GM19043 (cell line): ENCODE measurements around the gene STX17.
A peak's percentile ranks its signal among the peaks of the same experiment; 100 is the strongest.
"Not testable (repeated sequence)": the region's sequence is repeated elsewhere in the genome, so short reads cannot be mapped to it uniquely, and the experiment has no call there.

Experiments used
- ATAC-seq: cut with Tn5 transposase; IDR thresholded peaks from one replicate; pipeline ENCODE4 v1.9.1; 2021; ENCODE audit warnings: low read depth; ENCODE audit not compliant: unreplicated experiment

Gene STX17

DNA sequence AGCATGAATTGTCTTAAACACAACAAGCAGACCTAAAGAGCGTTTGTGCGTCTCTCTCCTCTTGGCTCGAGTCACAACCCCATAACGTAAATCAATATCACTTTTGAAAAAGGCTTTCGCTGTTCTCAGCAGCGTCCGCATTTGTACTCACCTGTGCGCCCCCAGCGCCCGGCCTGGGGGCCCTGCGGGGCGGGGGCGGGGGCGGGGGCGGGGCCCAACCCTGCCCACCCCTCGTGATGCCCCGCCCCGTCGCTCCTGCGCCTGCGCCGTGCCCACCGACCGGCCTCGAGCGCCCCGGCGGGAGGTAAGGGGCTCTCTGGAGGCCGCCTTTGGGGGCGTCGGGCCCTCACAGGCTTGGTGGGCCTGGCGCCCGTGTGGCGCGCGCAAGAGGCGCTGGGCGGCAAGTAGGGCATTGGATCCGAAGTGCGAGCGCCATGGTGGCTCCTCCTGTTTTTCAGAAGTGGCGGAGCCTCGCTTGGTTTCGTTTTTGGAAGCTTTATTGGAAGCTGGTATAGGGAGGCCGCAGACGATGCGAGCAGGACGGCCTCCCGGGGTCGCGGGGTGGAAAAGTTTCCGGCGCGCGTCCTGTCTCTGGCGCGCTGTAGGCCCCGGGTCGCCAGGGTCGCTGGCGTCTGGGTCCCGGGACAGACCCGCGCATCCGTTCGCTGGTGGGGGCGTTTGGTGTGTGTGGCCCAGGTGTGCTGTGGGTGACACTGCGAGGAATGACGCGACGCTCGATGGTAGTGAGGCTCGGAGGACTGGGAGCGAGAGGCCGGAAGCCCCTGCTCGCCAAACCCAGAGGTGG lies at the start of gene STX17:
TSS of gene STX17 (plus strand) at position 252 of the 805 bp plus-strand sequence. CDS start 8,586 bp downstream, outside the sequence.
- ATAC-seq: peak; percentile 87

- ATAC-seq: not testable (repeated sequence)
Measured at GRCh38 chr9:99857576-99857975, 48.9 kb upstream of the STX17 start.

- ATAC-seq: no peak
Measured at GRCh38 chr9:99858087-99858486, 48.4 kb upstream of the STX17 start.

GRCh38 chr9:99859243-99859980 lies 47.0 kb upstream of the STX17 start:
- no peak for ATAC-seq

DNA sequence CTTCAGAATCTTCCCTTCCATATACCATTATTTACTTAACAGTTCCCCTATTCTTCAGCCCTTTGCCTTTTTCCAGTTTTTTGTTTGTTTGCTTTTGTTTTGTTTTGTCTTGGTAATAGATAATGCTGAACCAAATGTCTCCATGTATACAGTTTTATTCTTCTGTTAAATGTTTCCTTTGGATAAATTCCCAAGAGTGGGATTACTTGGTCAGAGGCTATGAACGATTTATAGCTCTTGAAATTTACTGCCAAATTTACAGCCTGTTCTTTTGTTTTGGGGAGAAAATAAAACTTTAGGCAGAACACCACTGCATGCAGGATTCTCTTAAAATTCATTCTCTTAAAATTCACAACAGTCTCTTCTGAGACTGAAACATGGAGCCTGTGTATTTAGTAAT lies 46.2 kb upstream of the STX17 start:
- ATAC-seq: no peak

- no peak for ATAC-seq
Measured at GRCh38 chr9:99863955-99864354, 42.5 kb upstream of the STX17 start.

DNA sequence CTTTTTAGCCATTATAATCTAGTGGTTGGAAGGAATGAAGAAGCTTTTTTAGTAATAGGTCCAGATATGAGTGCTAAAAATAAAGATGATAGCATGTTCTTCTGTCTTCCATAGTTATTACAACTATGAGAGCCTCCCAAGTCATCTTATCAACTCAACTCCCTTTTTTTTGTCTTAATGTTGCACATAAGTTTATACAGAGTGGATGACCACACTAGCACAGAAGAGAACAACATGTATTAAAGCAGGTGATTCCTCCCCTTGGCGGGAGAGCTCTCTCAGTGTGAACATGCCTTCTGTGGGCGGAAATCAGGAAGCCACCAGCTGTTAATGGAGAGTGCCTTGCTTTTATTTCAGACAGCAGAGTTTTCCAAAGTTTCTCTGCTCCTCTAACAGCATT lies 40.1 kb upstream of the STX17 start:
- ATAC-seq: no peak

DNA sequence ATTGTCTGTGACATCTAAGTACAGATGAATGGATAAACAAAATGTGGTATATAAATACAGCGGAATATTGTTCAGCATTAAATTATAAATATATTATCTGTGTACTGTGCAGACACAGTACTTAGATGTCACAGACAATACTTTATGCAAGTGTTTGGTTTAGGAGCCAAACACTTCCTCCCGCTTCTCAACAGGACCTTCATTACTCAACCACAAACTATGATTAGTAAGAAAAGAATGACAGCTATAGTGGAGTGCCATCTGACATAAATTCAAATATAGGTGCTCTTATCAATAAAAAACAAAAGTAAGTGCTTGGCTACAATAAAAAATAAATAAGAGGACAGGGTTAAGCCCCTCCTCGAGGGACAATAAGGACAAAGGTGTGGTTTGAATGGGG lies 38.9 kb upstream of the STX17 start:
- ATAC-seq: peak; percentile 12

GRCh38 chr9:99867968-99868367 lies 38.5 kb upstream of the STX17 start:
- ATAC-seq: peak; percentile 55

GRCh38 chr9:99868845-99869244 lies 37.6 kb upstream of the STX17 start:
- peak; percentile 78 for ATAC-seq

DNA sequence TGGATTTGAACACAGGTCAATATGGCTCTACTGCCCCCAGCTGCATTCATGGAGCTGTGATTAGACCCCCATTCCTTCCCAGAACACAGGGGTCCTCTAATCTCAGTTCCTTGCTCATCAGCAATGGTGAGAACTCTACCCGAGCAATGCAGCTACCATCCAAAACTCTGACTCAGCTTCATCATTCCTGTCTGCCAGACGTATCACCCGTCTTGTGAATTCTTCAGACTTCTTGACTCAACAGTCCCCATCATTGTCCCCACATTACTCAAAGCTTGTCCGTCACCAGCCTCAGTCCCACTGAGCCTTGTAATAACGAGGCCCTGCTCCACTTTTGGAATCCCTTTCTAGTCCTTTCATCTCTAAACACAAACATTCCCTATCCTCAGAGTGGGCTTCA lies 36.3 kb upstream of the STX17 start:
- ATAC-seq: no peak

DNA sequence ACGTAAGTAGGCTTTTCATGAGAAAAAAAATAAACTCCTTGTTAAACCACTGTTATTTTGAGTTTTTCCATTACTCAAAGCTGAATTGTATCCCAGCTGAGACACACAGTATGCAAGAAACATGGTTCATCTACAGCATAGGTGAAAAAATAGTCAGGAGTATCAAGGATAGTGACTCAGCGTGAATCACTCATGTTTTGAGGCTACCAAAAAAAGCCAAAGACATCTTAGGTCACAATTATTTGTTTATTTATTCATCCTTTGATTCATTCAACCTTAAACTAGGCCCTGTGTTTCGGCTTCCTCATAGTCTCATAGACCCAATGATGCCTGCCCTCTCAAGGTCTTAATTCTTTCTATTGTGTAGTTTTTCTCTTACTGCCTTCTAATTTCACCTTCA lies 32.9 kb upstream of the STX17 start:
- ATAC-seq: no peak

DNA sequence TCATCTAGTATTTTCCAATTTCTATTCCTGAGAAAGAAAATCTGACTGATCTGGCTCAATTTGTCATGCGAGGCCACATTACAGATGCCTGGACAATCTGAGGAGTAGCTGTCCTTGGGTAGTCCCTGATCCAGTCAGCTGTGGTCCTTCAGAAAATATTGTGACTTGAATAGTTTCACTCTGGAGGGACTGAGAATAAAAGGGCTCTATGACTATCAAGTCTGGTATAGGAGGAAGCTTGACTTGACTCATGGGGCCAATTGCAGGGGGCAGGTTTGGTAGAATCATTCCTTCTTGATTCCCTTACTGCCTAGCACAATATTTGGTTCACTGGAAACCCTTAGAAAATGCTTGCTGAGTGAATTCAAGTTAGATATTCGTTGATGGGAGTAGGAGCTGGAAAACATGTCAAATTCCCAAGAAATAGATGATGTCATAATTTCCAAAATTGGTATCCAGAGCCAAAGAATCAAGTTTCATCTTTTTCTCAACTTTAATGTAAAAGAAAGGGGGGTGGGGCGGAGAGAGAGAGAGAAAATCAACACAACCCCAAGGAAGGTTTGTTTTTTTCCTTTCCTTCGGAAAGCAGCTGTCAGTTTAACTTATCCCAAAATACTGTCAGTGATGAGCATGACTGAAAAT lies 32.4 kb upstream of the STX17 start:
- no peak for ATAC-seq

- no peak for ATAC-seq
Measured at GRCh38 chr9:99876190-99876589, 30.3 kb upstream of the STX17 start.

- no peak for ATAC-seq
Measured at GRCh38 chr9:99878651-99879050, 27.8 kb upstream of the STX17 start.

GRCh38 chr9:99881769-99882168 lies 24.7 kb upstream of the STX17 start:
- ATAC-seq: no peak

GRCh38 chr9:99885747-99886146 lies 20.7 kb upstream of the STX17 start:
- ATAC-seq: no peak

GRCh38 chr9:99889120-99889519 lies 17.3 kb upstream of the STX17 start:
- no peak for ATAC-seq

DNA sequence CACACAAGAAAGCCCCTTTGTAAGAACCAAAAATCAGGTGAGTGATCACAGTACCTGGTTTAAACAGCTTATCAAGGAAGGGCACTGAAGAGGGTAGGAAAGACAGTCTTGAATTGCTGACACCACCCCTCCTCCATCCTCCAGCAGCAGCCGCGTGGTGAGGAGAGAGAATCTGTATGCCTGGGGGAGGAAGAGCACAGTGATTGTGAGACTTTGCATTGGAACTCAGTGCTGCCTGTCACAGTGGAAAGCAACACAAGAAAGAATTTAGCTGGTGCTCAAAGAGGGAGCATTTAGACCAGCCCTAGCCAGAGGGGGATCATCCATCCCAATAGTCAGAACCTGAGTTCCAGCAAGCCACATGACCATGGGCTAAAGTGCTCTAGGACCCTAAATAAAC lies 11.6 kb upstream of the STX17 start:
- ATAC-seq: no peak

- no peak for ATAC-seq
Measured at GRCh38 chr9:99895510-99895909, 10.9 kb upstream of the STX17 start.

- no peak for ATAC-seq
Measured at GRCh38 chr9:99896119-99896518, 10.3 kb upstream of the STX17 start.
